ENCODE results near the gene KCNN3. TPM values are rescaled to one million over a fixed set of nuclear protein-coding genes. Genes with fewer than 3 reads are reported as not detected.

The KCNN3 gene
- total and polyA plus RNA-seq, 10 donors: 0.13 to 15.1 (median 7.4) TPM

GRCh38 chr1:154870734-154871133 is 653 bp upstream of the KCNN3 start:
- intact Hi-C loops (cut with DNase I; ENCODE audit: low total_unique reads): no loop called here
- Histone ChIP-seq H3K36me3 (no peaks in the 10 kb centered on the region), H3K27me3 (replicated peaks in 1 of 7) (peaks cover 0 to 42% (median 28%) of the 10 kb centered on the region in 7 donors), H3K9me3 (no peaks in the 10 kb centered on the region), H3K4me3 (peak overlapping the region in 4 of 8 donors; percentile 37 to 66 (median 44)), H3K27ac (peak overlapping the region in 1 of 8 donors; percentile 35), H3K4me1 (peaks cover 0 to 49% (median 27%) of the 10 kb centered on the region in 6 donors)
- no peak for DNase-seq
- WGBS, 5 donors: 69 to 88% (median 78%) methylated on average over 6 of the region's 6 CpGs
- TF ChIP-seq CTCF (IDR thresholded peaks at IDR 0.05 in 8 of 11, conservative IDR thresholded peaks at IDR 0.05 in 3 of 11) (no peak), POLR2AphosphoS5 (IDR thresholded peaks at IDR 0.05) (no peak), POLR2A (IDR thresholded peaks at IDR 0.05) (no peak)

GRCh38 chr1:154869351-154870114 is 548 bp downstream of the KCNN3 start:
- Histone ChIP-seq H3K27me3 (replicated peaks in 1 of 7) (peaks cover 0 to 45% (median 28%) of the 10 kb centered on the region in 7 donors), H3K4me1 (peaks cover 0 to 49% (median 27%) of the 10 kb centered on the region in 6 donors), H3K9me3 (no peaks in the 10 kb centered on the region), H3K4me3 (peak overlapping the region; percentile 28 to 66 (median 37)), H3K27ac (peak overlapping the region in 3 of 8 donors; percentile 14 to 35 (median 24)), H3K36me3 (no peaks in the 10 kb centered on the region)
- no peak for DNase-seq
- intact Hi-C loops (cut with DNase I; ENCODE audit: low total_unique reads): loop anchor here (10.0 kb wide), 1 partner anchor 115 kb away; no protein-coding TSS in a partner anchor
- TF ChIP-seq POLR2AphosphoS5 (IDR thresholded peaks at IDR 0.05) (peak; percentile 25 to 63 (median 61)), CTCF (IDR thresholded peaks at IDR 0.05 in 8 of 11, conservative IDR thresholded peaks at IDR 0.05 in 3 of 11) (no peak)
- WGBS, 5 donors: 31 to 61% (median 37%) methylated on average over 18 to 26 of the region's 26 CpGs

DNA sequence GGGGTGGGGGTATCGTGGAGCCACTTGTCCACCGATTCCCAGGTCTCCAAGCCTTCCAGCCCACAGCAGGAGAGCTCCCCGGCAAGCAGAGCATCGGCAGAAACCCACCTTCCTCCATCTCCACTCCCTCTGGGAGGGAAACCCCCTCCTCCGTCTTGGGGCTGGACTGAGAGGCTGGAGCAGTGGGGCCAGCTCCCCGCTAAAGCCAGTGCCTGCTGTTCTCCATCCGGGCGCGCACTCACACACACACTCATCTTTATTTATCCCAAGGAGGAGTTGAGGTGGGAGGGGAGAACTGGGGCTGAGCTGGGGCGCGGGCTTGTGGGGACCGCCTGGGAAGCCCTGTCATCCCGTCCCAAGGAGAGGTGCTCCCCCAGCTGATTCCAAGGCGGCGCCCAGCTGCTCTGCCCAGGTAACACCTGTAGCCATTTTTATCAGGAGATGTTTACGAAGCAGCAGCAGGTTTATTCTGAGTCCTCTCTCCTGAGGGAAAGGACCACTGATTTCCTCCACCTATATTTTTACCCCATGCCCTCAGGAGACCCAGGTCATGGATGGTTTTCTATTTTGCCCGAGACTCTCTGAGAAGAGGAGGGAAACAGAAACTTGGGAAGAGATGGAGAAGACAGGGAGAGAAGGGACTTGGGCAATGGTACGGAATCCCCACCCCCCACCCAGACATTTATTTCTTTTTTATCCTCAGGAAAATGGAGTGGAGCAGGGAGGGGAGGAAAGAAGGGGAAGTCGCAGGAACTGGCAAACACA is 2.1 kb downstream of the KCNN3 start:
- no peak for DNase-seq

More for the DNA sequence above, 2.1 kb downstream of the KCNN3 start:
- TF ChIP-seq POLR2AphosphoS5 (IDR thresholded peaks at IDR 0.05): no peak
- TF ChIP-seq POLR2A (IDR thresholded peaks at IDR 0.05): no peak
- TF ChIP-seq CTCF (IDR thresholded peaks at IDR 0.05 in 8 of 11, conservative IDR thresholded peaks at IDR 0.05 in 3 of 11): no peak
- H3K4me3 ChIP-seq: peak overlapping the region in 7 of 8 donors; percentile 19 to 66 (median 37)
- H3K27me3 ChIP-seq (replicated peaks in 1 of 7): peaks cover 0 to 52% (median 28%) of the 10 kb centered on the region in 7 donors
- 29 to 70% (median 40%) methylated on average over 16 to 19 of the region's 19 CpGs for WGBS, 5 donors
- peaks cover 0 to 62% (median 38%) of the 10 kb centered on the region in 6 donors for H3K4me1 ChIP-seq
- intact Hi-C loops (cut with DNase I; ENCODE audit: low total_unique reads): loop anchor here (10.0 kb wide), 1 partner anchor 113 kb away; no protein-coding TSS in a partner anchor
- no peaks in the 10 kb centered on the region for H3K36me3 ChIP-seq
- H3K27ac ChIP-seq: no peak overlapping the region
- no peaks in the 10 kb centered on the region for H3K9me3 ChIP-seq
